Gastrocnemius medialis (tissue), 4 donors: ENCODE results near the gene HLCS. TPM values are rescaled to one million over a fixed set of nuclear protein-coding genes. Genes with fewer than 3 reads are reported as not detected.

Experiments used
- ATAC-seq, 2 donors: fragments of 150-250 bp; one replicate each; pipeline ENCODE4 v1.9.1; 2016
- DNase-seq, 2 donors: peaks; one replicate each; pipeline ENCODE4 v3.0.0-alpha.2; 2019
- H3K27ac ChIP-seq, 4 donors: fragments of 200-600 bp; sonication (generic); 1 replicate in 1 of 4; 2 replicates in 3 of 4; pipeline ENCODE4 v1.5.1; 2016 to 2018; ENCODE audit warnings: mild to moderate bottlenecking in 2 of 4, moderate library complexity in 1 of 4
- H3K27me3 ChIP-seq, 3 donors: fragments of 200-600 bp; sonication (generic) in 2 of 3; 1 replicate in 1 of 3; 2 replicates in 2 of 3; pipeline versions ENCODE4 v1.5.1 to v1.6.0; 2016 to 2019; ENCODE audit warnings: mild to moderate bottlenecking in 1 of 3, moderate library complexity in 1 of 3
- H3K36me3 ChIP-seq, 2 donors: fragments of 200-600 bp; sonication (generic) in 1 of 2; one replicate each; pipeline ENCODE4 v1.5.1; 2017 to 2018
- H3K4me1 ChIP-seq, 2 donors: fragments of 200-600 bp; sonication (generic) in 1 of 2; one replicate each; pipeline ENCODE4 v1.5.1; 2016 to 2017; ENCODE audit warnings: mild to moderate bottlenecking in 2 of 2
- H3K4me3 ChIP-seq, 4 donors: fragments of 200-600 bp; sonication (generic) in 3 of 4; 1 replicate in 1 of 4; 2 replicates in 3 of 4; pipeline ENCODE4 v1.5.1; 2016 to 2019; ENCODE audit warnings: mild to moderate bottlenecking in 2 of 4
- H3K9me3 ChIP-seq, 3 donors: fragments of 200-600 bp; sonication (generic) in 2 of 3; 1 replicate in 1 of 3; 2 replicates in 2 of 3; pipeline ENCODE4 v1.5.1; 2016 to 2019
- POLR2A ChIP-seq, 2 donors: fragments of 450-650 bp; IDR thresholded peaks; one replicate each; pipeline ENCODE4 v1.6.1; 2017; ENCODE audit warnings: antibody characterized with exemption in 2 of 2, mild to moderate bottlenecking in 2 of 2, moderate library complexity in 2 of 2
- in situ Hi-C, 4 donors: fragments of 200-750 bp; cut with MboI; loops; one replicate each; pipeline versions ENCODE4 v1.15.0 to v1.8.0; 2017; ENCODE audit warnings: low sequenced_read_pairs in 4 of 4
- intact Hi-C: fragments of 100-400 bp; cut with DNase I; formaldehyde crosslinking; loops from one replicate; pipeline ENCODE4 v1.15.1; 2023; ENCODE audit warnings: low total_unique reads
- total RNA-seq, 4 donors: library from RNA; depleted of rRNA; stranded (reverse); fragments of >200 nt; gene quantifications; one replicate each; pipeline versions ENCODE4 v1.1.0 to v1.2.3, GENCODE V29; 2016
- TF ChIP-seq, protein P1 (sequence below), 5 experiments: fragments of 450-650 bp in 3 of 5; fragments of 200-600 bp in 2 of 5; sonication (generic) in 2 of 5; IDR thresholded peaks in 4 of 5; conservative IDR thresholded peaks in 1 of 5; 1 replicate in 4 of 5; 2 replicates in 1 of 5; pipeline ENCODE4 v1.5.1; 2016 to 2019; ENCODE audit warnings: antibody characterized with exemption in 5 of 5, mild to moderate bottlenecking in 3 of 5, moderate library complexity in 3 of 5

HLCS gene
- total RNA-seq, 4 donors from 2014 or later, result 10.6 to 18.4 (median 15.4) TPM

DNA sequence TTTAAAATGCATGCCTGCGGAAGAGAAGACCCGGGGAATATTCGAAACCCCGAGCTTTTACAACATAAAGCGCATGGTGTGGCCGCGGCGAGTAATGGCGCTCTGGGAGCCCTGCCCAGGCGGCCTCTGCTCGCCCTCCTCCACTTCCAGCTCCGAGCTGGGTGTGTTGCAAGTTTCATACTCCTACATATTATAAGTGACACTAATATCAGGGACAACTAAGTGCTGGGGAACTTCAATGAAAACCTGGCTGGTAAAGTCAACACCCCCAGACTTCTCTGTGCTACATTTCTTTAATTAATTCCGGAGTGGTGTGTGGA is 255.8 kb downstream of the HLCS start:
- Histone ChIP-seq H3K9me3 (no peaks in the 10 kb centered on the region), H3K4me1 (peaks cover 10 to 11% of the 10 kb centered on the region in 2 donors), H3K27ac (no peak overlapping the region), H3K4me3 (no peak overlapping the region), H3K36me3 (no peaks in the 10 kb centered on the region), H3K27me3 (peaks cover 26 to 92% (median 78%) of the 10 kb centered on the region in 3 donors)
- no peak for DNase-seq
- no peak for ATAC-seq
- intact Hi-C loops, result no loop called here
- TF ChIP-seq, protein P1, sequence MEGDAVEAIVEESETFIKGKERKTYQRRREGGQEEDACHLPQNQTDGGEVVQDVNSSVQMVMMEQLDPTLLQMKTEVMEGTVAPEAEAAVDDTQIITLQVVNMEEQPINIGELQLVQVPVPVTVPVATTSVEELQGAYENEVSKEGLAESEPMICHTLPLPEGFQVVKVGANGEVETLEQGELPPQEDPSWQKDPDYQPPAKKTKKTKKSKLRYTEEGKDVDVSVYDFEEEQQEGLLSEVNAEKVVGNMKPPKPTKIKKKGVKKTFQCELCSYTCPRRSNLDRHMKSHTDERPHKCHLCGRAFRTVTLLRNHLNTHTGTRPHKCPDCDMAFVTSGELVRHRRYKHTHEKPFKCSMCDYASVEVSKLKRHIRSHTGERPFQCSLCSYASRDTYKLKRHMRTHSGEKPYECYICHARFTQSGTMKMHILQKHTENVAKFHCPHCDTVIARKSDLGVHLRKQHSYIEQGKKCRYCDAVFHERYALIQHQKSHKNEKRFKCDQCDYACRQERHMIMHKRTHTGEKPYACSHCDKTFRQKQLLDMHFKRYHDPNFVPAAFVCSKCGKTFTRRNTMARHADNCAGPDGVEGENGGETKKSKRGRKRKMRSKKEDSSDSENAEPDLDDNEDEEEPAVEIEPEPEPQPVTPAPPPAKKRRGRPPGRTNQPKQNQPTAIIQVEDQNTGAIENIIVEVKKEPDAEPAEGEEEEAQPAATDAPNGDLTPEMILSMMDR (IDR thresholded peaks at IDR 0.05 in 4 of 5, conservative IDR thresholded peaks at IDR 0.05 in 1 of 5), result no peak
- TF ChIP-seq POLR2A (IDR thresholded peaks at IDR 0.05), result no peak
- in situ Hi-C loops, result no loop called here

DNA sequence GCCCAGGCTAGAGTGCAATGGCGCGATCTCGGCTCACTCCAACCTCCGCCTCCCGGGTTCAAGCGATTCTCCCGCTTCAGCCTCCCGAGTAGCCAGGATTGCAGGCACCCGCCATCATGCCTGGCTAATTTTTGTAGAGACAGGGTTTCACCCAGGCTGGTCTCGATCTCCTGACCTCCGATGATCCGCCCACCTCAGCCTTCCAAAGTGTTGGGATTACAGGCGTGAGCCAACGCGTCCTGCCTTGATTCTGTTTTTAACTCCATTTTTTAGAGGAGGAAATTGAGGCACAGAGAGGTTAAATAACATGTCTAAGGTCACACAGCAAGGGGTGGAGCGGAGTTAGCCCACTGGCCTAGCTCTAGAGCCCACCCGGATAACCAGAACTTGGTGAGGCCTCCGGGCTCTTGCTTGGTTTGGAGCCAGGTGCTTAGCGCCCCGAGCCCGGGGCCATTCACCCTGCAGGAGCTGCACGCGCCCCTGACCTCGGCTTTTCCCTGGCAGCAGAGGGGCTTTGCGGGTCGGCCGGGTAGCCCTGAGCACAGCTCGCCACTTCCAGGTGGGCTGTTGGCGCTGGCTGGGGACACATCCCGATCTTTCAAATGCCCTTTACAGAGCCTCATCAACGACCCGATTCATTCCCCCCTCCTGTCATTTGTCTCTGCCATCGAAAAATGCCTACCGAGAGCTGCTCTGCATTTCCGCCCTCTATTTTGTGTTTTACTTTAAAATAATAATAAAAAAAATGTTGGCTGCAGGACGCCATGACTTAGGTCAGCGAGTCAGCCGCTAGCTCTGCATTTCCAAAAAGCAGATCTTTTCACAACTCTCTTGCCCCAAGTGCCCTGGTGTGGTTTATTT is 256.4 kb downstream of the HLCS start:
- no peak for DNase-seq
- peaks cover 26 to 98% (median 81%) of the 10 kb centered on the region in 3 donors for H3K27me3 ChIP-seq
- no peak overlapping the region for H3K27ac ChIP-seq
- no peaks in the 10 kb centered on the region for H3K9me3 ChIP-seq
- H3K4me1 ChIP-seq, result peaks cover 10 to 15% of the 10 kb centered on the region in 2 donors
- no peaks in the 10 kb centered on the region for H3K36me3 ChIP-seq
- TF ChIP-seq, protein P1 (IDR thresholded peaks at IDR 0.05 in 4 of 5, conservative IDR thresholded peaks at IDR 0.05 in 1 of 5), result no peak
- no peak for TF ChIP-seq POLR2A (IDR thresholded peaks at IDR 0.05)
- intact Hi-C loops (no loop called here), in situ Hi-C loops (no loop called here)
- H3K4me3 ChIP-seq, result no peak overlapping the region
- ATAC-seq, result no peak

DNA sequence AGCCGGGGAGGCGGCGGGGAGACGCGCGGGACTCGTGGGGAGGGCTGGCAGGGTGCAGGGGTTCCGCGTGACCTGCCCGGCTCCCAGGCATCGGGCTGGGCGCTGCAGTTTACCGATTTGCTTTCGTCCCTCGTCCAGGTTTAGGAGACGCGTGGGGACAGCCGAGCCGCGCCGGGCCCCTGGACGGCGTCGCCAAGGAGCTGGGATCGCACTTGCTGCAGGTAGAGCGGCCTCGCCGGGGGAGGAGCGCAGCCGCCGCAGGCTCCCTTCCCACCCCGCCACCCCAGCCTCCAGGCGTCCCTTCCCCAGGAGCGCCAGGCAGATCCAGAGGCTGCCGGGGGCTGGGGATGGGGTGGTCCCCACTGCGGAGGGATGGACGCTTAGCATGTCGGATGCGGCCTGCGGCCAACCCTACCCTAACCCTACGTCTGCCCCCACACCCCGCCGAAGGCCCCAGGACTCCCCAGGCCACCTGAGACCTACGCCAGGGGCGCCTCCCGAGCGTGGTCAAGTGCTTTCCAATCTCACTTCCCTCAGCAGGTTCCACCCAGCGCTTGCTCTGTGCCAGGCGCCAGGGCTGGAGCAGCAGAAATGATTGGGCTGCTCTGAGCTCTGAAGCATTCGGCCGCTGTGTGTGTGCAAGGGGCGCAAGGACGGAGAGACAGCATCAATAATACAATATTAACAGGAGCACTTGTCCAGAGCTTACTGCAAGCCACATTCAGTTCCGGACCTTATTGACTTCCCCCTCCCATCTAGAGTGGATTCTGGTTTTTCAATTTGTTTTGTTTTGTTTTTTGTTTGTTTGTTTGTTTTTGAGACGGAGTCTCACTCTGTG is 257.2 kb downstream of the HLCS start:
- H3K4me1 ChIP-seq, result peaks cover 10 to 18% of the 10 kb centered on the region in 2 donors

DNA sequence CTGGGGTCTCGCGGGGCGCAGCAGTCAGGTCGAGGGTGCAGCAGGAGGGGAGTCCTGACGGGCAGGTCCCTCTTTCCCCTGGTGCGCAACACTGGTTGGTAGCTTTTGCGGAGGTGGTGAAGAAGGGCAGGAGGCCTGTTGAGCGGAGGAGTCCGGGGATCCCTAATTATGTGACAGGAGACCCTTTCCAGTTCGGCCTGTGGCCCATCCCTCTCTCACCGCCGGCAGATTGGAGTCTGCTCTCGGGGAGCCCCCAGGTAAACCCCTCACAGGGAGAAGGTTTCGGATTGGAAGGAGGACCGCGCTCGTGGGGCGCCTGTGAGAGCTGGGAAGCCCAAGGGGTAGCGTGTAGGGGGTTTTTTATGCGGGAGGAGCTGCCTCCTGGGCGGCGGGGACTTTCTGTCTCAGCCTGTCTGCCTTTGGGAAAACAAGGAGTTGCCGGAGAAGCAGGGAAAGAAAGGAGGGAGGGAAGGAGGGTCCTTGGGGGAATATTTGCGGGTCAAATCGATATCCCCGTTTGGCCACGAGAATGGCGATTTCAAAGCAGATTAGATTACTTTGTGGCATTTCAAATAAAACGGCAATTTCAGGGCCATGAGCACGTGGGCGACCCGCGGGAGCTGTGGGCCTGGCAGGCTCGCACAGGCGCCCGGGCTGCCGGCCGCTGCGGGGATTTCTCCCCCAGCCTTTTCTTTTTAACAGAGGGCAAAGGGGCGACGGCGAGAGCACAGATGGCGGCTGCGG is 258.0 kb downstream of the HLCS start:
- Histone ChIP-seq H3K27ac (no peak overlapping the region), H3K36me3 (no peaks in the 10 kb centered on the region), H3K4me1 (peaks cover 10 to 18% of the 10 kb centered on the region in 2 donors), H3K4me3 (peak overlapping the region in 3 of 4 donors; percentile 6 to 56 (median 20)), H3K27me3 (peaks cover 26 to 100% (median 87%) of the 10 kb centered on the region in 3 donors), H3K9me3 (no peaks in the 10 kb centered on the region)
- in situ Hi-C loops (no loop called here), intact Hi-C loops (no loop called here)
- no peak for DNase-seq
- TF ChIP-seq POLR2A (IDR thresholded peaks at IDR 0.05), result no peak
- TF ChIP-seq, protein P1 (IDR thresholded peaks at IDR 0.05 in 4 of 5, conservative IDR thresholded peaks at IDR 0.05 in 1 of 5), result no peak
- no peak for ATAC-seq

More for the DNA sequence above, 257.2 kb downstream of the HLCS start:
- intact Hi-C loops (no loop called here), in situ Hi-C loops (no loop called here)
- Histone ChIP-seq H3K9me3 (no peaks in the 10 kb centered on the region), H3K27me3 (peaks cover 26 to 98% (median 80%) of the 10 kb centered on the region in 3 donors), H3K36me3 (no peaks in the 10 kb centered on the region), H3K27ac (no peak overlapping the region), H3K4me3 (peak overlapping the region in 3 of 4 donors; percentile 6 to 56 (median 15))
- no peak for ATAC-seq
- TF ChIP-seq POLR2A (IDR thresholded peaks at IDR 0.05), result no peak
- TF ChIP-seq, protein P1 (IDR thresholded peaks at IDR 0.05 in 4 of 5, conservative IDR thresholded peaks at IDR 0.05 in 1 of 5), result no peak
- DNase-seq, result no peak
